ENCODE data around the gene TMEM44. TPM values are rescaled to one million over a fixed set of nuclear protein-coding genes. Genes with fewer than 3 reads are reported as not detected.

TMEM44 gene
- total and polyA plus RNA-seq, 4 donors = 7.0 to 31.5 (median 11.5) TPM

DNA sequence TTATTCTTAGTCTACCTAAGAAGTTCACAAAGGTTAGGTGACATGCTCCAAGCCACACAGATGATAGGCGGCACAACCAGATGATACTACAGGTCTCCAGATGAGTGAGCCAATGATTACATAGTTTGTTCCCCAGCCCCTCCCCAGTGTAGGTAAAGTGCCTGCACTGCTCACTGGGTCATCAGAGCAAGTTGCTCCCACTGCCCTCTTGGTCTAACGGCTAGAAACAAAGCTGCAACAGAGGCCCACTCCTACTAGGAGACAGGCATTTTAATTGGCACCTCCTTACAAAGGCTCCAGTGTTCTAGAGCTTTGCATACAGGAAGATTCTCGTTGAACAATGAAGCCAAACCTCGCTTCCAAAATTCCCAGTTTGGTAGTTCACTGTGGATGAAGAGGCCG, 47.3 kb downstream of the TMEM44 start:
- intact Hi-C loops (cut with DNase I) = loop anchor here in 1 of 2 donors (5.0 kb wide), 1 partner anchor 99 kb away; the partner anchor contains the start of gene ATP13A3
- no peak for DNase-seq
- WGBS, 2 donors = 79 to 84% methylated on average over 5 of the region's 5 CpGs
- no peak overlapping the region for H3K4me3 ChIP-seq (ENCODE audit: low read length in 2 of 2)
- no peak for ATAC-seq (ENCODE audit: low FRiP score)
- no peaks in the 10 kb centered on the region for H3K27me3 ChIP-seq (ENCODE audit: control insufficient read depth in 1 of 2, insufficient read depth in 2 of 2, low read length in 1 of 2)
- no peaks in the 10 kb centered on the region for H3K9me3 ChIP-seq (ENCODE audit: control insufficient read depth, low read length)
- no peaks in the 10 kb centered on the region for H3K4me1 ChIP-seq (ENCODE audit: control insufficient read depth in 1 of 2, insufficient read depth in 2 of 2, low read length in 2 of 2)
- no peak overlapping the region for H3K27ac ChIP-seq (ENCODE audit: low read depth in 1 of 2, low read length in 2 of 2)
- no peaks in the 10 kb centered on the region for H3K36me3 ChIP-seq (ENCODE audit: control insufficient read depth in 1 of 2, insufficient read depth in 2 of 2, low read length in 1 of 2)

DNA sequence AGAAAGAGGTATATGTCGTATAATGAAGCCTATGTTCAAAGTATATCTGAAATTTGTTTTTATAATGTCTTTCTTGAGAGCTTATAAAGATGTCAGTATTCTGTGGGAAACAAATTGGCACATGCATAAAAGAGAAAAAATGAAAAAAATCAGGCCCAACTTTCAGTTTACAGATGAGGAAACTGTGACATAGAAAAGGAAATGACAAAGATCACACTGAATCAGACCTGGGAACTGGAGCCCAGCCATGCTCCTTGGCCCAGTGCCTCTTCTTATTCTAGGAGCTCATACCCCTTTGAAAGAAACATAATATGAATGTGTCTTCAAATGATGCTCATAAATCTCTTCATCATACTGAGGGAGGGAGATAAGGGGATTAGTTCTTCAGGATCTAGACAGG, 48.4 kb downstream of the TMEM44 start:
- intact Hi-C loops (cut with DNase I) = loop anchor here in 1 of 2 donors (5.0 kb wide), 1 partner anchor 98 kb away; the partner anchor contains the start of gene ATP13A3
- no peak for ATAC-seq (ENCODE audit: low FRiP score)
- H3K4me3 ChIP-seq (ENCODE audit: low read length in 2 of 2) = no peak overlapping the region
- H3K27me3 ChIP-seq (ENCODE audit: control insufficient read depth in 1 of 2, insufficient read depth in 2 of 2, low read length in 1 of 2) = no peaks in the 10 kb centered on the region
- H3K9me3 ChIP-seq (ENCODE audit: control insufficient read depth, low read length) = no peaks in the 10 kb centered on the region
- no peaks in the 10 kb centered on the region for H3K4me1 ChIP-seq (ENCODE audit: control insufficient read depth in 1 of 2, insufficient read depth in 2 of 2, low read length in 2 of 2)
- WGBS, 2 donors = 91 to 97% methylated on average over 1 of the region's 1 CpG
- DNase-seq = no peak
- no peaks in the 10 kb centered on the region for H3K36me3 ChIP-seq (ENCODE audit: control insufficient read depth in 1 of 2, insufficient read depth in 2 of 2, low read length in 1 of 2)
- no peak overlapping the region for H3K27ac ChIP-seq (ENCODE audit: low read depth in 1 of 2, low read length in 2 of 2)

- Histone ChIP-seq H3K4me3 (ENCODE audit: low read length in 2 of 2) (peak overlapping the region; percentile 56 to 97), H3K27ac (ENCODE audit: low read depth in 1 of 2, low read length in 2 of 2) (peak overlapping the region; percentile 58 to 98), H3K4me1 (ENCODE audit: control insufficient read depth in 1 of 2, insufficient read depth in 2 of 2, low read length in 2 of 2) (no peaks in the 10 kb centered on the region), H3K27me3 (ENCODE audit: control insufficient read depth in 1 of 2, insufficient read depth in 2 of 2, low read length in 1 of 2) (no peaks in the 10 kb centered on the region), H3K9me3 (ENCODE audit: control insufficient read depth, low read length) (no peaks in the 10 kb centered on the region), H3K36me3 (ENCODE audit: control insufficient read depth in 1 of 2, insufficient read depth in 2 of 2, low read length in 1 of 2) (no peaks in the 10 kb centered on the region)
- peak; percentile 11 for ATAC-seq (ENCODE audit: low FRiP score)
- 26 to 27% methylated on average over 7 of the region's 7 CpGs for WGBS, 2 donors
- intact Hi-C loops (cut with DNase I) = no loop called here
- no peak for DNase-seq
Measured at GRCh38 chr3:194584320-194584776, 48.9 kb downstream of the TMEM44 start.

DNA sequence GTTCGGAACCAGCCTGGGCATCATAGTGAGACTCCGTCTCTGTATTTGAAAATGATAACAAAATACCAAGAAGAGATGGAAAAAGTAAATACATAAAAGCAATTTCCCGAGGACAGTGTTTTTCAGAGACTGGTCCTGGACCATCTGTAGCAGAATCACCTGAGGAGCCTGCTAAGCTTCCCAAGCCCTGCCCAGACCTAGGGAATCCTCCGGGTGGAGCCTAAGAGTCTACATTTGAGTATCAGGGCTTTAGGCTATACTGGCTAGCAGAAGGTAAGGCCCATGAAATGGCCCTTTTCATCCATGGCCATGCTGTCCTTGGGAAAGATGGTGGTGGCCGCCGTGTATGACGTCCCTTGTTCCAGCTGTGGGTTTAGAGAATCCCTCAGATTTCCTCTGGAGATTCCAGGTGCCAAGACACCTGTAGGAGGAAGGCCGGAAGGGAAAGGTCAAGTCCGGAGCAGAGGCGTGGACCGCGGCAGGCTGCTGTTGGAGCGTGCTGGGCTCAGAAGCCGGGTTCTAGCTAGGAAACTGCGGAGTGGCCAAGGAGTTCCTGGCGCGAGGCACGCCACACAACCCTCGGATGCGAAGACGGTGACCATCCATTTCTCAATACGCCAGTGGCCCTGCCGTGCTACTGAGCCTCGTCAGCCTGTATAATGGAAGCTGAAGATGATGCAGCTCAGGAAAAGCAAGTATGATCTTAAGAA, 50.9 kb downstream of the TMEM44 start:
- H3K4me1 ChIP-seq (ENCODE audit: control insufficient read depth in 1 of 2, insufficient read depth in 2 of 2, low read length in 2 of 2) = no peaks in the 10 kb centered on the region
- DNase-seq (no peak), ATAC-seq (ENCODE audit: low FRiP score) (no peak)
- no peaks in the 10 kb centered on the region for H3K36me3 ChIP-seq (ENCODE audit: control insufficient read depth in 1 of 2, insufficient read depth in 2 of 2, low read length in 1 of 2)
- H3K27me3 ChIP-seq (ENCODE audit: control insufficient read depth in 1 of 2, insufficient read depth in 2 of 2, low read length in 1 of 2) = no peaks in the 10 kb centered on the region
- H3K4me3 ChIP-seq (ENCODE audit: low read length in 2 of 2) = no peak overlapping the region
- no peak overlapping the region for H3K27ac ChIP-seq (ENCODE audit: low read depth in 1 of 2, low read length in 2 of 2)
- H3K9me3 ChIP-seq (ENCODE audit: control insufficient read depth, low read length) = no peaks in the 10 kb centered on the region
- intact Hi-C loops (cut with DNase I) = no loop called here
- 96 to 97% methylated on average over 24 of the region's 24 CpGs for WGBS, 2 donors

DNA sequence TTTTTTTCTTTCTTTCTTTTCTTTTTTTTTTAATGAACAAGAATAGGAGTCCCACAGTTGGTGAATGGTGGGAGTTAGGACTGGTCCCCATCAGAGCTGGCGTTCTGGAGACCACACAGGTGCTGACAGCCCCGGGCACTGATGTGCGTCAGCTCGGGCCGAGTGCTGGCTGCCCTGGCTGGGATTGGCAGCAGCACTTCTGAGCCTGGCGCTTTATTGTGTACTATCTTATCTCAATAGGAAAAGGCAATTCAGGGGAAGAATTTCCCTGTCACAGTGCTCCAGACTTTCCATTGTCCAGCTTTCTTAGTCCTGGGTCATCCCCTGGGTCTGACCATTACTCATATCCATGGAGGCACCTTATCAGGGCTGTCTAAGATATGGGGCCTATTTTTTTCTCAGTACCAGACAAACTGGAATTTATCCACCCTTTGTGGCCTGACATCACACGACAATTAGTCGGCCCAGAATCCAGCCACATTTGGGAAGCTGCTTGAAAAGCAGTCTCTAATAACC, 54.1 kb downstream of the TMEM44 start:
- H3K4me1 ChIP-seq (ENCODE audit: control insufficient read depth in 1 of 2, insufficient read depth in 2 of 2, low read length in 2 of 2) = no peaks in the 10 kb centered on the region
- H3K27me3 ChIP-seq (ENCODE audit: control insufficient read depth in 1 of 2, insufficient read depth in 2 of 2, low read length in 1 of 2) = no peaks in the 10 kb centered on the region
- intact Hi-C loops (cut with DNase I) = no loop called here
- WGBS, 2 donors = 4 to 8% methylated on average over 8 of the region's 8 CpGs
- DNase-seq (no peak), ATAC-seq (ENCODE audit: low FRiP score) (peak; percentile 46)
- no peaks in the 10 kb centered on the region for H3K9me3 ChIP-seq (ENCODE audit: control insufficient read depth, low read length)
- peak overlapping the region; percentile 71 to 75 for H3K27ac ChIP-seq (ENCODE audit: low read depth in 1 of 2, low read length in 2 of 2)
- no peak overlapping the region for H3K4me3 ChIP-seq (ENCODE audit: low read length in 2 of 2)
- no peaks in the 10 kb centered on the region for H3K36me3 ChIP-seq (ENCODE audit: control insufficient read depth in 1 of 2, insufficient read depth in 2 of 2, low read length in 1 of 2)

DNA sequence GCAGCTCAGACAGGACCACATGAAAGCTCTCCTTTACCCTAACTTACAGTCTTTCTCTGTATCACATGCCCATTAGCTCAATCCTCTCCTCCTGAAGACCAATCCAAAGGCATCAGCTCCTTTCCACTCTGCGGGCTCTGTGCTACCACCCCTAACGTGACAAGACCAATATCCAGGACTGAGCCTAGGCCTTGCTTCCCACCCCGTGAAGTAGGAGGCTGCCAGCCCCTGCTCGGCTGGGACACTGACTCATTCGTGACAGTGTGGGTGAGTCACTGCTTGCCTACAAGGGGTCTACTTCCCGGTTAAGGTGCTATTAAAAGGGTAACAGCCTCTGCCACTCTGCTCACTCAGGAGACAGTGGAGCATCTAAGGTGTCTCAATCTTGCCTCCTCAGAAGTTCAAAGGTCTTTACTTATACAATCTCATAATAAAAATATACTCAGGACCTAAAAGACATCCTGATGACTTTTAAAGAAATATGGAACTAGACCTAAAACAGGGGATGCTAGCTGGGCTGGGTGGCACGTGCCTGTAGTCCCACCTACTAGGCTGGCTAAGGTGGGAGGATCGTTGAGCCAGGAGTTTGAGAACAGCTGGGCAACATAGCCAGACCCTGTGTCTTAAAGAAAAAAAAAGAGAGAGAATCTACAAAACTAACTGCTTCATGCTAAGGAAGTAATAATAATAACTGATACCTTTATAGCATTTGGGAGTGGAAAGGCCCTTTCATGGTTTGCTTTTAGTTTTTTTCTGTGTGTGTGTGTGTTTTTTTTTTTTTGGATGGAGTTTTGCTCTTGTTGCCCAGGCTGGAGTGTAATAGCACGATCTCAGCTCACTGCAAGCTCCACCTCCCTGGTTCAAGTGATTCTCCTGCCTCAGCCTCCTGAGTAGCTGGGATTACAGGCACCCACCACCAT, 55.0 kb downstream of the TMEM44 start:
- ATAC-seq (ENCODE audit: low FRiP score) = peak; percentile 70
- peak; percentile 89 to 93 for DNase-seq
- 24 to 27% methylated on average over 9 of the region's 9 CpGs for WGBS, 2 donors
- Histone ChIP-seq H3K36me3 (ENCODE audit: control insufficient read depth in 1 of 2, insufficient read depth in 2 of 2, low read length in 1 of 2) (no peaks in the 10 kb centered on the region), H3K4me1 (ENCODE audit: control insufficient read depth in 1 of 2, insufficient read depth in 2 of 2, low read length in 2 of 2) (no peaks in the 10 kb centered on the region), H3K4me3 (ENCODE audit: low read length in 2 of 2) (no peak overlapping the region), H3K9me3 (ENCODE audit: control insufficient read depth, low read length) (no peaks in the 10 kb centered on the region), H3K27ac (ENCODE audit: low read depth in 1 of 2, low read length in 2 of 2) (peak overlapping the region; percentile 75 to 79), H3K27me3 (ENCODE audit: control insufficient read depth in 1 of 2, insufficient read depth in 2 of 2, low read length in 1 of 2) (no peaks in the 10 kb centered on the region)
- intact Hi-C loops (cut with DNase I) = no loop called here

GRCh38 chr3:194575484-194576210, 57.6 kb downstream of the TMEM44 start:
- intact Hi-C loops (cut with DNase I) = no loop called here
- DNase-seq (peak in 1 of 2 donors; percentile 76), ATAC-seq (ENCODE audit: low FRiP score) (peak; percentile 61)
- no peak overlapping the region for H3K27ac ChIP-seq (ENCODE audit: low read depth in 1 of 2, low read length in 2 of 2)
- no peaks in the 10 kb centered on the region for H3K27me3 ChIP-seq (ENCODE audit: control insufficient read depth in 1 of 2, insufficient read depth in 2 of 2, low read length in 1 of 2)
- H3K4me1 ChIP-seq (ENCODE audit: control insufficient read depth in 1 of 2, insufficient read depth in 2 of 2, low read length in 2 of 2) = no peaks in the 10 kb centered on the region
- no peak overlapping the region for H3K4me3 ChIP-seq (ENCODE audit: low read length in 2 of 2)
- 88 to 89% methylated on average over 9 of the region's 9 CpGs for WGBS, 2 donors
- H3K36me3 ChIP-seq (ENCODE audit: control insufficient read depth in 1 of 2, insufficient read depth in 2 of 2, low read length in 1 of 2) = no peaks in the 10 kb centered on the region
- H3K9me3 ChIP-seq (ENCODE audit: control insufficient read depth, low read length) = no peaks in the 10 kb centered on the region
